ENCODE measurements around the gene CMTM2. TPM values are rescaled to one million over a fixed set of nuclear protein-coding genes. Genes with fewer than 3 reads are reported as not detected.
A peak's percentile ranks its signal among the peaks of the same experiment; 100 is the strongest.

CMTM2 gene
- total and polyA plus RNA-seq, 2 experiments from 2014 or later = not detected

GRCh38 chr16:66612422-66612821 lies 33.2 kb downstream of the CMTM2 start:
- H4K20me1 ChIP-seq (ENCODE audit: insufficient read depth) = no peaks in the 10 kb centered on the region
- no peaks in the 10 kb centered on the region for H3K9me3 ChIP-seq (ENCODE audit: low read depth)
- H3F3A ChIP-seq (ENCODE audit: insufficient read depth) = peaks cover 15% of the 10 kb centered on the region
- TF ChIP-seq EZH2phosphoT487 (IDR thresholded peaks at IDR 0.05; ENCODE audit: insufficient read depth, low read depth) = no peak
- no peak for TF ChIP-seq EZH2 (IDR thresholded peaks at IDR 0.05; ENCODE audit: insufficient read depth, poor library complexity, severe bottlenecking)
- H3K4me1 ChIP-seq (ENCODE audit: insufficient read depth) = peaks cover 29% of the 10 kb centered on the region
- no peaks in the 10 kb centered on the region for H3K27me3 ChIP-seq (replicated peaks; ENCODE audit: insufficient read depth)
- no peak overlapping the region for H3K4me3 ChIP-seq
- no peak overlapping the region for H3K9ac ChIP-seq
- H2AFZ ChIP-seq = no peak overlapping the region
- H3K79me2 ChIP-seq (ENCODE audit: insufficient read depth) = peaks cover 13% of the 10 kb centered on the region; the same call in 1 of the 2 replicates
- in situ Hi-C loops (cut with MboI) = loop anchor here (10.0 kb wide), 1 partner anchor 92 kb away; no protein-coding TSS in a partner anchor
- H3K27ac ChIP-seq = no peak overlapping the region
- no peak for DNase-seq
- H3K36me3 ChIP-seq (ENCODE audit: low read depth) = peaks cover 7% of the 10 kb centered on the region; the same call in 1 of the 2 replicates
- no peaks in the 10 kb centered on the region for H3K9me2 ChIP-seq (ENCODE audit: insufficient read depth)
- no peak overlapping the region for H3K4me2 ChIP-seq (ENCODE audit: unreplicated experiment)
- 84 to 87% methylated on average over 14 of the region's 14 CpGs for WGBS, 2 experiments (ENCODE audit: low coverage in 1 of 2, low lambda C conversion rate in 2 of 2, missing lambda C conversion rate in 2 of 2)

- H2AFZ ChIP-seq = no peak overlapping the region
- no peak overlapping the region for H3K4me2 ChIP-seq (ENCODE audit: unreplicated experiment)
- 75 to 77% methylated on average over 12 of the region's 12 CpGs for WGBS, 2 experiments (ENCODE audit: low coverage in 1 of 2, low lambda C conversion rate in 2 of 2, missing lambda C conversion rate in 2 of 2)
- H3F3A ChIP-seq (ENCODE audit: insufficient read depth) = peaks cover 29% of the 10 kb centered on the region
- H3K27ac ChIP-seq = no peak overlapping the region
- no peaks in the 10 kb centered on the region for H3K9me3 ChIP-seq (ENCODE audit: low read depth)
- H3K27me3 ChIP-seq (replicated peaks; ENCODE audit: insufficient read depth) = no peaks in the 10 kb centered on the region
- in situ Hi-C loops (cut with MboI) = loop anchor here (10.0 kb wide), 1 partner anchor 91 kb away; no protein-coding TSS in a partner anchor
- TF ChIP-seq EZH2 (IDR thresholded peaks at IDR 0.05; ENCODE audit: insufficient read depth, poor library complexity, severe bottlenecking) (no peak), EZH2phosphoT487 (IDR thresholded peaks at IDR 0.05; ENCODE audit: insufficient read depth, low read depth) (no peak)
- H3K4me3 ChIP-seq = no peak overlapping the region
- peaks cover 35% of the 10 kb centered on the region for H3K4me1 ChIP-seq (ENCODE audit: insufficient read depth)
- H3K9ac ChIP-seq = no peak overlapping the region
- H3K36me3 ChIP-seq (ENCODE audit: low read depth) = peaks cover 7% of the 10 kb centered on the region; the same call in 1 of the 2 replicates
- H3K79me2 ChIP-seq (ENCODE audit: insufficient read depth) = peaks cover 6% of the 10 kb centered on the region; the same call in 1 of the 2 replicates
- no peak for DNase-seq
- H4K20me1 ChIP-seq (ENCODE audit: insufficient read depth) = no peaks in the 10 kb centered on the region
- no peaks in the 10 kb centered on the region for H3K9me2 ChIP-seq (ENCODE audit: insufficient read depth)
Measured at GRCh38 chr16:66614161-66614802, 35.0 kb downstream of the CMTM2 start.

GRCh38 chr16:66616169-66616568 lies 36.9 kb downstream of the CMTM2 start:
- peaks cover 41% of the 10 kb centered on the region for H3F3A ChIP-seq (ENCODE audit: insufficient read depth)

GRCh38 chr16:66616592-66616991 lies 37.3 kb downstream of the CMTM2 start:
- Histone ChIP-seq H3K9me3 (ENCODE audit: low read depth) (no peaks in the 10 kb centered on the region), H4K20me1 (ENCODE audit: insufficient read depth) (no peaks in the 10 kb centered on the region), H3K4me2 (ENCODE audit: unreplicated experiment) (no peak overlapping the region), H3K79me2 (ENCODE audit: insufficient read depth) (no peaks in the 10 kb centered on the region), H3K4me3 (no peak overlapping the region), H3K36me3 (ENCODE audit: low read depth) (no peaks in the 10 kb centered on the region), H3K27ac (no peak overlapping the region), H2AFZ (no peak overlapping the region), H3K4me1 (ENCODE audit: insufficient read depth) (peaks cover 51% of the 10 kb centered on the region), H3K9me2 (ENCODE audit: insufficient read depth) (no peaks in the 10 kb centered on the region), H3K27me3 (replicated peaks; ENCODE audit: insufficient read depth) (no peaks in the 10 kb centered on the region), H3F3A (ENCODE audit: insufficient read depth) (peaks cover 41% of the 10 kb centered on the region), H3K9ac (no peak overlapping the region)
- in situ Hi-C loops (cut with MboI) = loop anchor here (10.0 kb wide), 1 partner anchor 88 kb away; no protein-coding TSS in a partner anchor
- 84% methylated on average over 9 of the region's 9 CpGs for whole genome bisulfite sequencing, 2 experiments (ENCODE audit: low coverage in 1 of 2, low lambda C conversion rate in 2 of 2, missing lambda C conversion rate in 2 of 2)
- DNase-seq = peak; percentile 26
- TF ChIP-seq EZH2phosphoT487 (IDR thresholded peaks at IDR 0.05; ENCODE audit: insufficient read depth, low read depth) = no peak
- no peak for TF ChIP-seq EZH2 (IDR thresholded peaks at IDR 0.05; ENCODE audit: insufficient read depth, poor library complexity, severe bottlenecking)

More at GRCh38 chr16:66616169-66616568, 36.9 kb downstream of the CMTM2 start:
- Histone ChIP-seq H3K27ac (no peak overlapping the region), H3K4me3 (no peak overlapping the region), H3K79me2 (ENCODE audit: insufficient read depth) (no peaks in the 10 kb centered on the region), H4K20me1 (ENCODE audit: insufficient read depth) (no peaks in the 10 kb centered on the region), H3K27me3 (replicated peaks; ENCODE audit: insufficient read depth) (no peaks in the 10 kb centered on the region), H3K9me3 (ENCODE audit: low read depth) (no peaks in the 10 kb centered on the region), H2AFZ (no peak overlapping the region), H3K9ac (no peak overlapping the region), H3K4me2 (ENCODE audit: unreplicated experiment) (no peak overlapping the region), H3K4me1 (ENCODE audit: insufficient read depth) (peaks cover 51% of the 10 kb centered on the region), H3K9me2 (ENCODE audit: insufficient read depth) (no peaks in the 10 kb centered on the region), H3K36me3 (ENCODE audit: low read depth) (no peaks in the 10 kb centered on the region)
- WGBS, 2 experiments (ENCODE audit: low coverage in 1 of 2, low lambda C conversion rate in 2 of 2, missing lambda C conversion rate in 2 of 2) = 82 to 90% methylated on average over 4 of the region's 4 CpGs
- TF ChIP-seq EZH2phosphoT487 (IDR thresholded peaks at IDR 0.05; ENCODE audit: insufficient read depth, low read depth) (no peak), EZH2 (IDR thresholded peaks at IDR 0.05; ENCODE audit: insufficient read depth, poor library complexity, severe bottlenecking) (no peak)
- in situ Hi-C loops (cut with MboI) = loop anchor here (10.0 kb wide), 1 partner anchor 89 kb away; no protein-coding TSS in a partner anchor
- DNase-seq = no peak

Measured in GM23248 (cell line).